ENCODE measurements around the gene SPPL2B.

- TF ChIP-seq CTCF (IDR thresholded peaks at IDR 0.05) (no peak), POLR2A (IDR thresholded peaks at IDR 0.05) (no peak)
Measured at GRCh38 chr19:2283835-2284507, 44.5 kb upstream of the SPPL2B start.

Measured in right lobe of liver (tissue), 4 donors.